ENCODE results near the gene C1orf35.

Gene C1orf35

DNA sequence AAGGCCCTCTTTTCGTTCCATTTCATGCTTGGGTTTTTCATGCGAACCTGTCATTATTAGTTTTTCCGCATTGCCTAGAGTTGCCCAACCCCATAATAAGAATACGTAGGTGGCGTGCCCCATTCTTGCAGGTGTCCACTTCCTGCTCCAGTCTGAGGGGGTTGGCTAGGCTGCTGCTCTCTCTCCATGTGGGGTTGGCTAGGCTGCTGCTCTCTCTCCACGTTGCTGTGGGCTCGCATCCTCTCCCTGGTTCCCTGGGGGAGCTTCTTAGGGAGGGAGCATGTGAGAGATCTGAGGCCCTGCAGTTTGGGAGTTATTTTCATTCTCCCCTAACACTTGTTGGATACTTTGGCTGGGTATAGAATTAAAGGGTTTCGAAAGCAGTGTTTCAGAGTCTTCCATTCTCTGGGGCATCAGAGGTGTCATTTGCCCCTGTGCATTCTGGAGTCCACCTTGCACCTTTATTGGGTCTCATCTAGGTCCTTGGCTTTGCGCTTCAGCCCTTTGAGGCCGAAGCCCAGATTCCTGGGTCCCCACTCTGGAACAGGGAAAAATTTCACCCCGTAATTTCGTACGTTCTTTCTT, 8.6 kb downstream of the C1orf35 start:
- DNase-seq (ENCODE audit: low read depth in 3 of 3) = no peak

DNA sequence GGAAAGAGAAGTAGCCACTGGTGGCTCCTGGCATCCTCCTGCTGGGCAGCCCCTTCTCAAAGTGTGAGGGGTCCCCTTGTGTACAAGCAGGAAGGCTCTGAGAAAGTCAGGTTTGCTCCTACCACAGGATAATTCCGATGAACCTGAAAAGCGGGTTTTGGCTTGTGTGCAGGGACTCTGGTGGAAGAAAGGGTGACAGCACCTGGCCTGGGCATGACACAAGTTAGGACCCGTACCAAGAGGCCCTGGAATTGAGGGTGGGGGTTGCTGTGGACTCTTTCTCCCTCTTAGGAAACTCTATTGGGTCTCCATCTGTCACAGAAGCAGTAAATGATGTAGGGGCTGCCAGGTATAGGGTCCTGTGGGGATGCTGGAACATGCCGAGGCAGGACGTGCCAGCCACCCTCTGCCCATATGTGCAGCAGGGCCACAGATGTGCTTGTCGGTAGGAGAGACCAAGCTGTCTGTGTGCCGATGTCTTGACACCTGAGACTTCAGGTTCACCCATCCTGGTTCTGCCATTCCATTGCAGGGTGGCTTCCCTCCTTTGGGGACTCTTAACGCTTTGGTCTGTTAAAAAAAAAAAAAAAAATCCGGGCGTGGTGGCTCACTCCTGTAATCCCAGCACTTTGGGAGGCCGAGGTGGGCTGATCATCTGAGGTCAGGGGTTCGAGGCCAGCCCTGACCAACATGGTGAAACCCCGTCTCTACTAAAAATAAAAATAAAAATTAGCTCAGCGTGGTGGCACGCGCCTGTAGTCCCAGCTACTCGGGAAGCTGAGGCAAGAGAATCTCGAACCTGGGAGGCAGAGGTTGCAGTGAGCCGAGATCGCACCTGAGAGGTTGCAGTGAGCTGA, 9.8 kb downstream of the C1orf35 start:
- DNase-seq (ENCODE audit: low read depth in 3 of 3) = no peak

DNA sequence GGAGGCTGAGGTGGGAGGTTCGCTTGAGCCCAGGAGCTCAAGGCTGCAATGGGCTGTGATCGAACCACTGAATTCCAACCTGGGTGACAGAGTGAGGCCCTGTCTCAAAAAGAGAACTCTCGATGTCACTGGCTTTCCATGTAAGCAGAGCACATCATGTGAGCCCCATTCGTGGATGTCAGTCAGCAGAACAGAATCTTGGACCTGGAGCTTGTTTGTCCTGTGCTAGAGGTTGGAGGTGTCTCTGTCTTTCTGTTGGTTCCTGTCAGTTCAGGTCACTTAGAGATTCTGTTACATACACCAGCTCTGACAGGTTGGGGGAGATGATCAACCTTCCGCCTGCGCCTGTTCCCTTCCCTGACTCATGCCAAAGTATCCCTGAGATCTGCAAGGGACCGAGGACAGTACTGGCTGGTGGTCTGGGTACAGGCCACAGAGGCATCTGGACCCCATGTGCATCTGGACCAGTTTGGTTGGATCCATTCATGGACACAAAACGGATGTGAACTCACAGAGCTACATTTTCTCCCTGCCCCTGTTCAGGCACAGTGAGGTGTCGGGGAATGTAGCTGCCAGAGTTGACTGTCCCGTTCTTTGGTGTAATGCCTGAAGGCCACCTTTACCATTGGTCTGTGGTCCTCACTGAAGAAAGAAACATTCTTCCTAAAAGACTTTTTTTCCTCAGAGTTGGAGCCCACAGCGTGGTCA, 10.6 kb downstream of the C1orf35 start:
- no peak for DNase-seq (ENCODE audit: low read depth in 3 of 3)

DNA sequence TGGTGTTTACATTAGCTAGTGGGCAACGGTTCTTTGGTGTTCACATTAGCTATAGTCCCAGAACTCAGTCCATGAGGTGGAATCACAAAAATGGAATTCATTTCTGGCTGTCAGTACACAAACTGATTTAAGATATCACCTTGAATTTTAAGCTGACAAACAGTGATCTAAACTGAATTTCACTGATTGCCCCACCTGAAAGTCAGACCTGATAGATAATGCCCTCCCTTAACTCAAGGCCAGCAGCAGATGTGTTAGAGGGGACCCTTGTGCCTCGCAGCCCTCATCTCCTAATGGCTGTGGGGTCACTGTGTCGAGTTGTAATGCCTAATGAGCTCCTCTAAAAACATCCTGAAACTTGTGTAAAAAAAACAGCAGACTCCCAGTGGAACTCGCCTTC, 12.0 kb downstream of the C1orf35 start:
- DNase-seq (ENCODE audit: low read depth in 3 of 3) = no peak

DNA sequence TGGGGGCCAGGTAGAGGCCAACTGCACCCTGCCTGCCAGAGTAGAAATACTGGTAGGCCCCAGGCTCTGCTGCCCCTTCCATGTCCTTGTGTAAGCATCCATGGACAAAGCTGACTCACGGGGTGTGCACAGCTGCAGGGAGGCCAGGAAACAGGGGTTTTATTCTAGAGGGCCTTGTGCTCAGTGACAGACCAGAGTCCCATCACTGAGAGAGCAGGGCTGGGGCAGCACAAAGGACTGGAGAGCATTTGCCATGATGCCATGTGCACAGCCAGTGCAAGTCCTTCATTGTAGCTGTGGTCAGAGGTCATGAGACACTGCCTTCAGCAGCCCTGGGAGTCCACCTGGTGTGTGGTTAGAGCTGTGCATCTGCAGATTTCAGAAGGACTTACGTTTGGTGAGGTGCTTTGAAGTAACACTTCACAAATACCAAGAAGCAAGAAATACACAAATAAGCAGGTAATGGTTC, 12.5 kb downstream of the C1orf35 start:
- no peak for DNase-seq (ENCODE audit: low read depth in 3 of 3)

DNA sequence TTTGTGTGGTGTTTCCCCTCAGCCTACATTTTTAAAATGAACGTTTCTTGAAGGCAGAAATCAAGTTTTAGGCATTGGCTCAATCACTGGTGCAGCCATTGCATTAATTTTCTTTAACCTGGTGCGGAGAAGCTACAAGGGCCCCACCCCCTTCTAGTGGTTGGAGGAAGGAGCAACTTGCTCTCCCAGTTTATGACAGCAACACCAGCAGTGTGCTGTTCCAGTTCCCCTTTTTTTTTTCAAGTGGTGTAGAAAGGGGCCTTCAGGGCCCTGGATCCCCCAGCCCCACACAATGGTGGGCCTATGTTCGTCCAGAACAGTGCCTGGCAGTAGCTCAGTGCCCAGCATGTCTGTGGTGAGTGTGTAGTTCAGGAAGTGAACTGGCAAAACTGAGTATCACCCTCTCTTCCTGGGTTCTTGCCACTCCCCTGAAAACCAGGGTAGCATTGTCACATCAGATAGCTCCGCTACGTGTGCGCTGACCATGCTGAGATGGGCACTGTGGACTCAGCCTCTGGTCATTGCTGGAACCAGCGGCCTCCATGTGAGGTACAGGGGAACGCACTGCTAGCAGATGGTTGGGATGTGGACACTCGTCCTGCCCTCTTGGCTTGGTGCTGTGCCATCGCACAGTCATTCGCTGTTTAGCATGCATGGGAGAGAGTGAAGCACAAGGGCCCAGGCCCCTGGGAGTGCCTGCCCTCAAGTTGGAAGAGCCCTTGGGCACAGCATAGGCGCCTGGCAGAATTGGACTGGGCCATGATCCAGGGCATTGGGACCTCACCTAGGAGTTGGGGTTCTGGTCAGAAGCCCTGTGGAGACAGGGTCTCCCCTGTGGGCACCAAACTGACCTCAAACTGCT, 13.4 kb downstream of the C1orf35 start:
- DNase-seq (ENCODE audit: low read depth in 3 of 3) = no peak

DNA sequence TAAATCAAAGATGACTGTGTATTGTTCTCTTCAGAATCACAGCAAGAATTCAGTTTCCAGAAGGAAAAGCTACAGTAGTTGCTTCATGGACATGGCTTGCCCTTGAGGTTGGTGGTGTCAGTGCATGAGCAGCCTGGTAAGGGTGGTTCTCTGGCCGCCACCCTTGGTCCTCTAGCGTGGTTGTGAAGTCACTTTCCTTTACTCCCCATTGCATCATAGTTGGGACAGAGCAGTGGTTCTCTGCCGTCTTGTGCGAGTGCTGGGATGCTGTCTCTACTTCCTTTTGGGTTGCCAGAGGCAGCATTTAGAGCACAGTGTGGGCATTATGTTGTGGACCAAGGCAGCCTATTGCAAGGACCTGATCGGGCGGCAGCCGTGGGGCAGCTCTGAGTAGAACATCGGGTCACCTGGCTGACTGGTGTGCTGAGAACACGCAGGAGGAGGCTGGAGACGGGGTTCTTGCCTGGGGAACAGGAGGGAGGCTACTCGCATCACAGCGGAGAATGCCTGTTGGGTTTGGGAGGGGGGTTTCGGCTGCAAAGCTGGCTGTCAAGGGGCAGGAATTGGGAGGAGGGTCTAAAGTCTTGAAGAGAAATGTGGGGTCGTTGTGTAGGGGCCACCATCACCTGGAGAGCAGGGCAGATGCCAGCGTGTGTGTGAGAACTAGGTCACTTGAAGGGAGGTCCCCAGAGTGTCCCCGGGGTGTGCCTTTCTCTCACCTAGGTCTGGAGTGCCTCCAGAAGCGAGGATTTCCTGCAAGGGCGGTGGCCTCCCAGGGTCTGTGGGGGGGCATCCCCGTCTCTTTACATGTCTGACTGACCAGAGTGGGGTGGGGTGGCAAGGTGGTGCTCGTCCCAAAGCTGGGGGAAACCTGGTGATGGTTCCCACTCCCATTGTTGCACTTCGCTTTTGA, 14.3 kb downstream of the C1orf35 start:
- no peak for DNase-seq (ENCODE audit: low read depth in 3 of 3)

DNA sequence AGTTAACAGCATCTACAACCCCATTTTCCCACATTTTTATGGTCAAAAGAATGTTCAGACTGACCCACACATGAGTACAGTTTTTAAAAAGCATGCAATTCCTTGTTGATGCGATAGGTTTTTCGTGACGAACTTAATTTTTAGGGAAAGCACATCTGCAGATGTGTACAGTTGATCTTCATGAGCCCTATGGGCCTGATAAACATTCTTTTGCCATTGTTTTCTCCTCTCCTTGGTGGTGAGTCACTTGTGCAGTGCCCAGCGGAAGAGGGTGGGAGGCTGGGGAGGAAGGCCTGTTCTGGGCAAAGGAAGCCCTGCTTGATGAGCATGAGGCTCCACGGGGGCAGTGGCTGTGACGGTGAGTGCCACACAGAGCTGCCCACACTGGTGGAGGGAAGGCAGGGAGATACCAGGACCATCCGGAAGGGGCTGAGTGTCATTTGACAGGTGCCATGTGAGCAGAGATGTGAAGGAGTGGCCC, 15.3 kb downstream of the C1orf35 start:
- no peak for DNase-seq (ENCODE audit: low read depth in 3 of 3)

DNA sequence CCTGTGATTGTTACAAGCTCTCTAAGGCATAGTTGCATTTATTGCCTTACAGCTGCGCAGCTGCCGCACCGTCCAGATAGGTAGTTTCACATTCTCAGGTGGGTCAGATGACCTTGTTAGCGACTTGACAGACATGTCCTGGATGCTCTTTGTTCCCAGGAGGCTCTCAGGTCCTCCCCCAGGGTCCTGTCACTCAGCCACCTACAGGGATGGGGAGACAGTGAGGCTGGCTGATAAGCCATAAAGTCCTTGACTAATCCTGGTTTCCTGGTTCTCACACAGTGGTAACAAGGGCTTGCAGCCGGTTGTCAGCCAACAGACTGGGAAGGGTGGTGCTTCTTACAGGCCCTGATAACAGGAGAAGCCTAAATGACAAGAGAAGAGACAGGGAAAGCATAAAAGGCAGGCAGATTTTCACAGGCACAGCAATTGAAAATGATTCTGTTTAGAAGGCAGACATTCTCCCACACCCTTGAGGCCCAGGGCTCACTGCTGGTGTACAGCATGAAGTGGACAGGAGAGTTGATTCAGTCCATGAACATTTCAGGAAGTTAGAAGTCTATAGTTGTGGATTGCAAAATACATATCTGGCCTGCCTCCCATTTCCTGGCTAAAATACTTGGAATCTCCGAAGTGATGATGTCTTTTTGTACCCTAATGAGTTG, 17.7 kb downstream of the C1orf35 start:
- DNase-seq (ENCODE audit: low read depth in 3 of 3) = no peak

DNA sequence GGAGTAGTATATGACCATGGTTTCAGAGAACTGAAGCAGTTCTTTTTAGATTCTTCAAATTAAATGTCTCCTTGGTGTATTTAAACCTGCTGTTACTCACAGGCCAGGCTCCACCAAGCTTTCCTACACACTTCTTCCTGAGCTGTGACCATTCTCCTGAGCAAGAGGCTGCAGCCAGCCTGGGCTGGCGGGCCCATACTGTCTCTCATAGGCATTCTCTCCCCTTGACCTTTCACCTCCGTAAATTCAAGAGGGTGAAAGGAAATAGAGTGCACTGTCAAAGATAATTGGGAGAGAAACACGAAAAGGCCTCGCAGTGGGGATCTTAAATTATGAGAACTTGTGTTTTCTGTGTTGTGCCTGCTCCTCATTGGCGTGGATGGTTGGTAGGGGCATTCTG, 18.3 kb downstream of the C1orf35 start:
- no peak for DNase-seq (ENCODE audit: low read depth in 3 of 3)

DNA sequence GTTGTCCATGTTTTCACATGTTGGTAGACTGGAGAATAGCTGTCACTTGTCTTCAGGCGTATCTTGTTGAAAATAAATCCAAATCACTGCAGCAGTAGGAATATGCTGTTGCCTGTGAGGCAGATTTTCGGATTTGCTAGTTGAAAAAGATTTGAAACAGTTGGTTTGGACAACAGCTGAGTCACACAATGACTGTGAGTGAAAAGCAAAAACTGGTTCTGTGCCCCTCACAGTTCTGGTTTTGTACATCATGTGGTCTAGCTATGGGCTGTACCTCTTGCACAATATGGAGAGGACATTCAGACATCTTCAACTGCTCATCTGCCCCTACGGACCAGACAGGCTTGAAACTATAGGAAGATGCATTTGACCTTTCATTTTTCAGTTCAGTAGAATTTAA, 18.8 kb downstream of the C1orf35 start:
- DNase-seq (ENCODE audit: low read depth in 3 of 3) = no peak

DNA sequence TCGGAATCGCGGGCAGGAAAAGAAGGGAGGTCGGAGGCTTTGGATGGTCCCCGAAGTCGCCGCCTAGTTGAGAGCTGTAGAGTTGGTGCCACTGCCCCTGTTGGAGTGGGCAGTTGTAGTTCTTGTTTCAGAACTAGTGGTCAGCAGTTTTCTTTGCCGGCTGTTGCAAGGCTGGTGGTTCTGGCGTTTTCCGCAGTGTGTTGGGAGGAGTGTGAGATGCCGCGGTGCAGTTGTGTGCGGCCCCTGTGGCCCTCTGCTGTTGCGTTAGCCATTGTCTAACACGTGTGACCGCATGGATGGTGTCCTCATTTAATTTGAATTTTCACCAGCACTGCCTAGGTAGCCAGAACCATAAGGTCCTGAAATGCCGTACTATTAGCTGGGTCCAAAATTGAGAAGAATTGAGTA, 19.2 kb downstream of the C1orf35 start:
- DNase-seq (ENCODE audit: low read depth in 3 of 3) = no peak

DNA sequence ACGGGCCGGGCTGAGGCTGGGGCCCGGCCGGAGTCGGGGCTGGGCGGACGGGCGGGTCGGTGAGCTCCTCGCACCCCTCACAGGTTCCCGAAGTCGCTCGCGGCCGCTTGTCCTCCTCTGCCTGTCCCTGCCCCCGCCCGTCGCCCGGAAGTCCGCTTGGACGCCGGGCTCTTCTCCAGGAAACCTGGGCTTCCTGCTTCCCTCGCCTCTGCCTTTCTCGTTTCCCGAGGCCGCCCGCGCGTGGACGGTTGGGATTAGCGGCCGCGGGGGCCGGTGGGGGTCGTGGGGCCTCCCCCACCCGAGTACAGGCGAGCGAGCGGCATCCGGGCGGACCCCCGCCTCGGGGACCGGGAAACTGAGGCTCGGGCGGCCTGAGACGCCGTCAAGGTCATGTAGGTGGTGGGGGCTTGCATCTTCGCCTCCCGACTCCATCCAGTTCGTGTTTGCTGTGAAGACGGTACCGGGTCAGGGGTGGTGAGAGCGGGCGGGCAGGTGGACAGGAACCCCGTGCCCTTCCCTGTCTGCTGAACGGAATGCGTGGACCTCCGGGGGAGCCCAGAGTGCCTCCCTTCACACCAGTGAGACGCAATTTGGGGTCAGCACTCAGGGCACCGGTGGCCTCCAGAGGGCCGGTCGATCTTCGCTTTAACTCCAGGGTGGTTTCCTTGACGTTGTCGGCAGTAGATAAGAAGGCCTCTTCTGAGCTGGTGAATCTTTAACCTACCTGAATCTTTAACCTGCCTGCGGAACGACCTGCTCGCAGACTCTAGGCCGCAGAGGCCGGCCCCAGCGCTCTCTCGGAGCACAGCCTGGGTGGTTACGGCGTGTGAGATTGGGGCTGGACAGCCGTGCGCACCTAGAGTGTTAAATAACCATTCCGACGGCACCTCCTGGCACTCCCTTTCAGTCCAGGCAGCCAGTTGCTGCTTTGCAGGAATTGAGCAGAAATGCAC, 19.9 kb downstream of the C1orf35 start:
- DNase-seq (ENCODE audit: low read depth in 3 of 3) = no peak

DNA sequence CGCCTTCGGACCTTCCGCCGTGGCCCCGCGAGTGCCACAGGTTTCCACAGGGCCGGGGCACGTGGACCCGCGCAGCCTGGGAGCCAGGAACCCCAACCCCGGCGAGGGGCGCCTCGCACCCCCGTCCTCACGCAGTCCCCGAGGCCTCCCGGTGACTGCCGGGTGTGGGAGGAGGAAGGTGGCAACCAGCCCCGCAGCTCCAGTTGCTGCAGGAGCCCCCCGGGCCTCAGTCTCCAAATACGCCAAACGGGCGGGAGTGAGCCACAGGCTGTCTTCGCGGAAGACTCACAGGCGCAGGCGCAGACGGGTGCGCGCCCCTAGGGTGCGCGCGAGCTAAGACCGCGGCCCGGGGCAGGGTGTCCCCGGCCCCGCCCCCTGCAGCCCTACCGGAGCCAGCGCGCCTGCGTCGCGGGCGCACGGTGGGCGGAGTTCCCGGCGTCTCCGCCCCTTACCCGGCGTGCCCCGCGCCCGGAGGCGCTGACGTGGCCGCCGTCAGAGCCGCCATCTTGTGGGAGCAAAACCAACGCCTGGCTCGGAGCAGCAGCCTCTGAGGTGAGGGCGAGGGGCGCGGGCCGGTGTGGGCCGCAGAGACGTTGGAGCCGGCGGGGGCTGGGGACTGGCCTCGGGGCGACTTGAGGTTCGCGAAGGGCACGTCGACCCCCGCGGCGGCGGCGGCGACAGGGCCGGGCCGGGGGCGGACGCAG, 20.8 kb downstream of the C1orf35 start, which contains the start of gene ARF1:
Gene ARF1 (plus strand): TSS at position 495 of the 704 bp plus-strand sequence. CDS start 14,407 bp downstream, outside the sequence.
- peak; percentile 85 to 92 (median 87) for DNase-seq (ENCODE audit: low read depth in 3 of 3)

DNA sequence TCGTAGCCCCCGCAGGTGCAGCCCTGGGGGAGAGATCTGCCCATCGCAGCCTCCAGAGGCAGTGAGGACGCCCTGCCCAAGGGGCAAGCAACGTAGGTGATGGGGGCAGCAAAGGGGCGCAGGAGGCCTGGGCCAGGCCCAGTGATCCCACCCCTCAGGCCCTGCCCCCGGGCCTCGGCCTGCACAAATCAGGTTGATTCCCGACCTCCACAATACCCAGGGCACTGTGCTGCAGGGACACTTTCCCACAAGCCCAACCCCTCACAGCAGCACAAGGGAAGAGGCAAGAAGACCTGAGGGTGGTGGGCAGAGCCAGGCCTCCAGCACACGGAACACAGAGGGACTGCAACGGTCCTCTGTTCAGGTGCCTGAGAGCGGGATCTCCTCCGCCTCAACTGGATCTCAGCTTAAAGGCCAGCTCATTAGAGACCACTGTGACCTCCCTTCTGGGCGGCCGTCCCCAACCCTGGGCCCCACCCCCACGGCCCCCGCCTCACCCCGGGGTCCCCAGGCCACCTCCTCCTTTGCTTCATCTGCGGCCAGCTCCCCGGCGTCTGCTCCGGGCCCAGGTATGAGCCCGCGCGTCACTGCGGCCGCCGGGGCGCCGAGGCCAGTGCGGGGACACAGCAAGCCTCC, 21.4 kb downstream of the C1orf35 start:
- DNase-seq (ENCODE audit: low read depth in 3 of 3) = no peak

DNA sequence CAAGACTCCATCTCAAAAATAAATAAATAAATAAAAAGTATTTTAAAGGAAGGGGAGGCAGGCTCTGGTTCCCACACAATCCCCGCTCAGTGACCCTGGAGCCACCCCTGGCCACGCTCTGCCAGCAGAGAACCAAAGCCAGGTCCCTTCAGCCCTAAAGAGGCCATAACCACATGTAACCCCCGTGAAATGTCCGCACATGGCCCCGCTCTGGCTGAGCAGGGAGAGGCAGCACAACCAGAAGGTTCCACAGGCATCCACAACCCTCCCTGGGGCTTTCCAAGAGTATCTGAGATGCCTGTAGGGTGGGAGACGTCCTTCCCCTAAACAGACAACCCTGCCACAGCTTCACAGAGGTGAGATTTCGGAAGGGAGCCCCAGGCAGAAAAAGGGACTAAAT, 22.0 kb downstream of the C1orf35 start:
- DNase-seq (ENCODE audit: low read depth in 3 of 3) = no peak

DNA sequence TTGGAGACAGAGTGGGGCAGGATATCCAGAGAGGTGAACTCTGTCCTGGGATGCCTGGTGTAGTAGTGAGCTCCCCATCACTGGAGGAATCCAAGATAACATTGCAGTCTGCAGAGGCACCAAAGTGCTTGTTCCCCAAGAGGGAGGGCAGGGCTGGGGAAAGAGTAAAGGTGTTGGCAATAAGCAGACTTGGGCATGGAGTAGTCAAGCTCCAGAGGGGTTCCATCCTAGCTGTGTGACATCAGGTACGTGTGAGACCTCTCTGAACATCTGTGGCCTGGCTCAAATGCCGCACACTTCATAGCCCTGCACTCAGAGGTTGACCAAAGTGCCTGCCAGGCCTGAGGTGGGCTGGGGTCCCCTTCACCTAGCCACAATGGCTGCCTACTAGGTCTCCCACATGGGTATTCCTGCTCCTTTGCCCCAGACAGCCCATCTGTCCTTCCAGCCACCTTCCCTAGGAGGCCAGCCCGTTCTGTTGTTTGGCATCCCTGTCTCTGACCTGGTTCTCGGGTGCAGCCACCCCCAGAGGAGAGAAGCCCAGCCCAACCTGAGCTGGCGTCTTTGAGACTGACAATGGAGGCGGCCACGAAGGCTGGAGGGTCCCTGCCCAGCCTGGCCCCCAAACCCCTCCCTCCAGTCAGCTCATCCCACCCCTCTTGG, 23.4 kb downstream of the C1orf35 start:
- no peak for DNase-seq (ENCODE audit: low read depth in 3 of 3)
